ENCODE results near the gene CACNA1I.

The CACNA1I gene

DNA sequence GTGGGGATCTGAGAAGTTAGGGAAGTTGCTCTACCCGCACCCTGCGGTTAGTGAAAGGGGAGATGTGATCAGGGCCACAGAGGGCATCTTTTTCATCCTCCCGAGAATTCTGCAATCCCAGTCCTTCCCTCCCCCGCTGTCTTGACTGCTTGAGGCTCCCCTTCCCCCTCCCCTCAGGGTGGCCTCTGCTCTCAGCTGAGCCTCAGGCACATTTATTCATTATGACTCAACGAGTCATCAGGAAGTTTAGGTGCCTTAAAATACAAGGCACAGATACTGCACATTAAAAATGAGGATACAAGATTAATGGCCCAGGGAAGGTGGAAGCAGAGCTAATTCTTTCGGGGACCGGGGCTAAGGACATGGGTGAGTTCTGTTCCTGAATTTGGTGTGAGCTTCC lies 104.0 kb downstream of the CACNA1I start:
- ChIA-PET CTCF (interaction anchor here (0.6 kb wide), 1 partner anchor 133 kb away, joined by 3 read pairs; no protein-coding TSS in a partner anchor), POLR2A (no interaction called here)
- TF ChIP-seq LEF1 (IDR thresholded peaks at IDR 0.05; ENCODE audit: borderline replicate concordance) (no peak), ZNF384 (IDR thresholded peaks at IDR 0.05) (no peak), BHLHE40 (IDR thresholded peaks at IDR 0.05; ENCODE audit: borderline replicate concordance) (no peak), TARDBP (IDR thresholded peaks at IDR 0.05) (no peak), FOXM1 (IDR thresholded peaks at IDR 0.05; ENCODE audit: borderline replicate concordance) (no peak), ARNT (IDR thresholded peaks at IDR 0.05) (no peak), FOXA1 (IDR thresholded peaks at IDR 0.05) (no peak), CTBP1 (IDR thresholded peaks at IDR 0.05; ENCODE audit: borderline replicate concordance) (no peak), PKNOX1 (IDR thresholded peaks at IDR 0.05) (no peak), SUZ12 (IDR thresholded peaks at IDR 0.05) (no peak), ELF4 (IDR thresholded peaks at IDR 0.05) (no peak), SP1 (IDR thresholded peaks at IDR 0.05) (no peak), L3MBTL2 (conservative IDR thresholded peaks at IDR 0.05) (no peak), HDGF (IDR thresholded peaks at IDR 0.05; ENCODE audit: borderline replicate concordance) (no peak), NFRKB (IDR thresholded peaks at IDR 0.05) (no peak), FOXK2 (IDR thresholded peaks at IDR 0.05) (no peak)
- DNase-seq (ENCODE audit: extremely low spot score), result no peak

GRCh38 chr22:39675947-39676346 lies 105.4 kb downstream of the CACNA1I start:
- ChIA-PET CTCF (no interaction called here), POLR2A (no interaction called here)
- TF ChIP-seq ZNF384 (IDR thresholded peaks at IDR 0.05), result no peak
- no peak for TF ChIP-seq SP1 (IDR thresholded peaks at IDR 0.05)
- TF ChIP-seq L3MBTL2 (conservative IDR thresholded peaks at IDR 0.05), result no peak
- TF ChIP-seq PKNOX1 (IDR thresholded peaks at IDR 0.05), result no peak
- DNase-seq (ENCODE audit: extremely low spot score), result no peak

DNA sequence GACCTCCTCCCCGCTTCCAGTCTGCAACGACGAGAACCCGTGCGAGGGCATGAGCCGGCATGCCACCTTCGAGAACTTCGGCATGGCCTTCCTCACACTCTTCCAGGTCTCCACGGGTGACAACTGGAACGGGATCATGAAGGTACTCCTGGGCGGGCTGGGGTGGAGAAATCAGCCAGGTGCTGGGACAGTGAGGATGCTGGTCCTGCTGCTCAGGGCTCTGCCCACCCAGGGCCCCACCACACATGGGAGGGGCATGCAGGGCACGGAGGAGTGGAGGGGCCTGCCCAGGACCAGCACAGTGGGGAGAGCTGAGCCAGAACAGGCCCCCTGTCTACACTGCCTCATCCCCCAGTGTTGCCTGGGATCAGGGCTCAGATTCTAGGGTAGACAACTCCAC lies 107.4 kb downstream of the CACNA1I start:
- TF ChIP-seq FOXA1 (IDR thresholded peaks at IDR 0.05), result no peak
- TF ChIP-seq TARDBP (IDR thresholded peaks at IDR 0.05), result no peak
- no peak for TF ChIP-seq BHLHE40 (IDR thresholded peaks at IDR 0.05; ENCODE audit: borderline replicate concordance)
- no peak for TF ChIP-seq ELF4 (IDR thresholded peaks at IDR 0.05)
- no peak for TF ChIP-seq SP1 (IDR thresholded peaks at IDR 0.05)
- TF ChIP-seq ZNF384 (IDR thresholded peaks at IDR 0.05), result no peak
- TF ChIP-seq PKNOX1 (IDR thresholded peaks at IDR 0.05), result no peak
- TF ChIP-seq ARNT (IDR thresholded peaks at IDR 0.05), result no peak
- TF ChIP-seq HDGF (IDR thresholded peaks at IDR 0.05; ENCODE audit: borderline replicate concordance), result no peak
- TF ChIP-seq LEF1 (IDR thresholded peaks at IDR 0.05; ENCODE audit: borderline replicate concordance), result no peak
- TF ChIP-seq SUZ12 (IDR thresholded peaks at IDR 0.05), result no peak
- TF ChIP-seq L3MBTL2 (conservative IDR thresholded peaks at IDR 0.05), result no peak
- no peak for TF ChIP-seq CTBP1 (IDR thresholded peaks at IDR 0.05; ENCODE audit: borderline replicate concordance)
- no peak for TF ChIP-seq FOXM1 (IDR thresholded peaks at IDR 0.05; ENCODE audit: borderline replicate concordance)
- TF ChIP-seq FOXK2 (IDR thresholded peaks at IDR 0.05), result no peak
- no peak for TF ChIP-seq NFRKB (IDR thresholded peaks at IDR 0.05)
- ChIA-PET POLR2A (no interaction called here), CTCF (no interaction called here)
- no peak for DNase-seq (ENCODE audit: extremely low spot score)

DNA sequence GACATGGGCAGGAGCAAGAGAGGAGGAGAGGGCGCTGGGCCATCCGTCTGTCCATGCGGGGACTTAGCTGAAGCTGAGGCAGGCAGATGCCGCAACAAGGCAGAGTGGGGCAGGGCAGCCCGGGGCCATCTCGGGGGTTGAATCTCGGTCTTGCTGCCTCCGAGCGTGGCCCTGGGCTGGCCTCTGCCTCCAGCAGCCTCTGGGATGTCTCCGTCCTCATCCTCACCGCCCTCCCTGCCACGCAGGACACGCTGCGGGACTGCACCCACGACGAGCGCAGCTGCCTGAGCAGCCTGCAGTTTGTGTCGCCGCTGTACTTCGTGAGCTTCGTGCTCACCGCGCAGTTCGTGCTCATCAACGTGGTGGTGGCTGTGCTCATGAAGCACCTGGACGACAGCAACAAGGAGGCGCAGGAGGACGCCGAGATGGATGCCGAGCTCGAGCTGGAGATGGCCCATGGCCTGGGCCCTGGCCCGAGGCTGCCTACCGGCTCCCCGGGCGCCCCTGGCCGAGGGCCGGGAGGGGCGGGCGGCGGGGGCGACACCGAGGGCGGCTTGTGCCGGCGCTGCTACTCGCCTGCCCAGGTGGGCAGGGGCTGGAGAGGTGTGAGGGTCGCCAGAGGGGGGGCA lies 108.4 kb downstream of the CACNA1I start:
- ChIA-PET CTCF (no interaction called here), POLR2A (no interaction called here)
- DNase-seq (ENCODE audit: extremely low spot score), result no peak
- no peak for TF ChIP-seq BHLHE40 (IDR thresholded peaks at IDR 0.05; ENCODE audit: borderline replicate concordance)
- no peak for TF ChIP-seq SUZ12 (IDR thresholded peaks at IDR 0.05)
- no peak for TF ChIP-seq HDGF (IDR thresholded peaks at IDR 0.05; ENCODE audit: borderline replicate concordance)
- no peak for TF ChIP-seq L3MBTL2 (conservative IDR thresholded peaks at IDR 0.05)
- TF ChIP-seq TARDBP (IDR thresholded peaks at IDR 0.05), result no peak
- no peak for TF ChIP-seq FOXM1 (IDR thresholded peaks at IDR 0.05; ENCODE audit: borderline replicate concordance)
- no peak for TF ChIP-seq CTBP1 (IDR thresholded peaks at IDR 0.05; ENCODE audit: borderline replicate concordance)
- no peak for TF ChIP-seq PKNOX1 (IDR thresholded peaks at IDR 0.05)
- TF ChIP-seq SP1 (IDR thresholded peaks at IDR 0.05), result no peak
- TF ChIP-seq ARNT (IDR thresholded peaks at IDR 0.05), result no peak
- TF ChIP-seq FOXA1 (IDR thresholded peaks at IDR 0.05), result no peak
- TF ChIP-seq ELF4 (IDR thresholded peaks at IDR 0.05), result no peak
- no peak for TF ChIP-seq LEF1 (IDR thresholded peaks at IDR 0.05; ENCODE audit: borderline replicate concordance)

- ChIA-PET CTCF (no interaction called here), POLR2A (no interaction called here)
- DNase-seq (ENCODE audit: extremely low spot score), result no peak
- TF ChIP-seq SP1 (IDR thresholded peaks at IDR 0.05) (no peak), BHLHE40 (IDR thresholded peaks at IDR 0.05; ENCODE audit: borderline replicate concordance) (no peak), CTBP1 (IDR thresholded peaks at IDR 0.05; ENCODE audit: borderline replicate concordance) (no peak), FOXK2 (IDR thresholded peaks at IDR 0.05) (no peak), PKNOX1 (IDR thresholded peaks at IDR 0.05) (no peak), L3MBTL2 (conservative IDR thresholded peaks at IDR 0.05) (no peak), TARDBP (IDR thresholded peaks at IDR 0.05) (no peak), HDGF (IDR thresholded peaks at IDR 0.05; ENCODE audit: borderline replicate concordance) (no peak), FOXA1 (IDR thresholded peaks at IDR 0.05) (no peak), FOXM1 (IDR thresholded peaks at IDR 0.05; ENCODE audit: borderline replicate concordance) (no peak), NFRKB (IDR thresholded peaks at IDR 0.05) (no peak)
These were observed 109.1 kb downstream of the CACNA1I start for GRCh38 chr22:39679652-39680051.
